ENCODE data around the gene SOX8.

SOX8 gene

DNA sequence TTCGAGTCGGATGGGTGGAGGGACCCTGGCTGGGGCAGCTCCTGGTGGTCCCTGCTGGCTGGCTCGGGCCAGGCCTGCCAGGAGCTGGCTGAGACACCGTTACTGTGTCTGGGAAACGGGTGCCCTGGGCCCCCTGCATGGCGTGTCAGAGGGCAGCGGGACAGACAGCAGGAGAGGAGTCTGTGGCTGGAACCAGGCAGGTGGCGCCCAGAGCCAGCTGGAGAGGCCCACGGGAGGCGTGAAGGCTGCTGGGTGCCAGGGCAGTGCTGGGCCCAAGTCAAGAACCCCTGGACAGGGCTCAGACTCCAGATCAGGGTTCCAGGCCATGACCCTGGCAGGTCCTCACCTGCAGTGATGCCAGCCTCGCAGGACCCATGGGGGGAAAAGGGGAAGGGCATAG is 16.6 kb downstream of the SOX8 start:
- no peak for TF ChIP-seq CTCF (IDR thresholded peaks at IDR 0.05; ENCODE audit: control extremely low read depth, extremely low read depth, low read depth, missing control alignments)
- POLR2A ChIA-PET, result no interaction called here
- CTCF ChIA-PET, result no interaction called here
- DNase-seq (ENCODE audit: extremely low spot score), result no peak

DNA sequence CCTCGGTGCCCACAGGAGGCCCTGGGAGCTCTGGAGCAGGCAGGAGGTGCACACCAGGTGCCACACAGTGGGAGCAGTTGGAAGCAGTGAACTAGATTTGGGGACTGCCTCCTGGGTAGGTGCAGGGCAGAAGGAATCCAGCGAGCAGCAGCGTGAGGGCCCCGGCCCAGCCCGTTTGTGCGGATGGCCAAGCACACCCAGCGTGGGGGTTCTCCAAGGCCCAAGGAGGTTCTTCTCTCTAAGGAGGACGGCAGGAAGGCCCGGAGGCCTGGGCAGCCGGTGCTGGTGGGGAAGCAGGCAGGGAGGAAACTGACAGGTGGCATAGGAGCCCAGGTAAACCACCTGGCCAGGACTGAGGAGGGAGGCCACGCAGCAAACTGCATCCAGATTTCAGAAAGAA is 17.0 kb downstream of the SOX8 start:
- no peak for TF ChIP-seq CTCF (IDR thresholded peaks at IDR 0.05; ENCODE audit: control extremely low read depth, extremely low read depth, low read depth, missing control alignments)

GRCh38 chr16:999677-1000076 is 18.1 kb downstream of the SOX8 start:
- no peak for TF ChIP-seq CTCF (IDR thresholded peaks at IDR 0.05; ENCODE audit: control extremely low read depth, extremely low read depth, low read depth, missing control alignments)
- no peak for DNase-seq (ENCODE audit: extremely low spot score)
- POLR2A ChIA-PET, result no interaction called here
- CTCF ChIA-PET, result no interaction called here

More for the DNA sequence above, 17.0 kb downstream of the SOX8 start:
- ChIA-PET CTCF (no interaction called here), POLR2A (no interaction called here)
- no peak for DNase-seq (ENCODE audit: extremely low spot score)

DNA sequence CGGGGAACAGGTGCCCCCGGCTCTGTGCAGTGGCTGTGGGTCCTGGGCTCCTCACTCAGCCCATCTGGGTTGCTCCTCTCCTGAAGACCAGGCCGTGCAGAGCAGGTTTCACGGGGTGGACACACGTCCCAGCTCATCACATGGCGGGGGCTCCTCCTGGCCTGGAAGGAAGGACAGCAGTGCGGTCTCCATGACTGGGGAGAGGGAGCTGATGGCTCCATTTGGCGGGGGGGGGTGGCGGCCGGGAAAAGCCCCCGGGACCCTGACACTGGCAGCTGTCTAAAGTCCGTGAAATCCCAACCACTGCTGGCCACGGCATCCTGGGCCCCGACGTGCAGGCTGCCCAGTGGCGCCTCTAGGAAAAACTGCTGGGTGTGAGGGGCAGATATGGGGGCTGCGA is 19.0 kb downstream of the SOX8 start:
- POLR2A ChIA-PET, result no interaction called here
- CTCF ChIA-PET, result no interaction called here

GRCh38 chr16:1001096-1001495 is 19.5 kb downstream of the SOX8 start:
- POLR2A ChIA-PET, result no interaction called here

More for the DNA sequence above, 19.0 kb downstream of the SOX8 start:
- no peak for DNase-seq (ENCODE audit: extremely low spot score)
- no peak for TF ChIP-seq CTCF (IDR thresholded peaks at IDR 0.05; ENCODE audit: control extremely low read depth, extremely low read depth, low read depth, missing control alignments)

DNA sequence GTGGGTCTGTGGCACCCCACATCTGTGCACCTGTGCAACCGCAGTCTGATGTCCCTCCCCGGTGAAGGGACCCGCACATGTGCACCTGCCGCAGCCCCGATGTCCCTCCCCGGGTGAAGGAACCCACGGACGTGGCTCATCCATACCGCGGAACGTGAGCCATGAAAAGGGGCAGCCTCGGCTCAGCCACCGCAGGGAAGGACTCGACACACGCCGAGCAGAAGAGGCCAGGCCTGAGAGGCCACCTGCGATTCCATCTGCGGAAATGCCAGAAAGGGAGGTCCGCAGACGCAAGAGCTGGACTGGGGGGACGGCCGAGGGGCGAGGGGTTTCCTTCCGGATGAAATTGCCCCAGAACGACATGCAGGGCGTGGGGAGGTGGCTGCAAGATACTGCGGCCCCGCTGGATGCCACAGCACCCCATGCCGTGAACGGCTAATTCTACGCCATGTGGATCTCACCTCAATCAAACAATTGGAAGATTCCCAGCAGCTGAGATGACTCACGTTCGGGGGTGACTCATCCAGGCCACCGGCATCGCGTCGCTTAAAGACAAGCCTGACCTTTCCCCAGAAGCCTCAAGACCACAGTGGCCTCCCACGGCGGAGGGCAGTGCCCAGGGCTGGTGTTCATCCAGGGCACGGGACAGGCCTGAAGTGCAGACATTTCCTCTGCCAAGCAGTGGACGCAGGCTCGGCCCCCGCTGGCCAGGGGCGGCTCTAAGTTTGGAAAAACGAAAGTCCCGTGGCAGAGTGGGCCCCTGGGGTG is 21.0 kb downstream of the SOX8 start:
- DNase-seq (ENCODE audit: extremely low spot score), result no peak
- ChIA-PET CTCF (no interaction called here), POLR2A (no interaction called here)
- no peak for TF ChIP-seq CTCF (IDR thresholded peaks at IDR 0.05; ENCODE audit: control extremely low read depth, extremely low read depth, low read depth, missing control alignments)

More at GRCh38 chr16:1001096-1001495, 19.5 kb downstream of the SOX8 start:
- no peak for DNase-seq (ENCODE audit: extremely low spot score)
- TF ChIP-seq CTCF (IDR thresholded peaks at IDR 0.05; ENCODE audit: control extremely low read depth, extremely low read depth, low read depth, missing control alignments), result no peak
- CTCF ChIA-PET, result no interaction called here

Data from GM10248 (cell line).